ENCODE data around the gene MAML2. TPM values are rescaled to one million over a fixed set of nuclear protein-coding genes. Genes with fewer than 3 reads are reported as not detected.

The MAML2 gene
- total and polyA plus RNA-seq, 9 of the 15 experiments (the other 6 are each of a cell fraction or from before 2014, with no cell fraction given) = 0.79 to 6.8 (median 4.8) TPM

DNA sequence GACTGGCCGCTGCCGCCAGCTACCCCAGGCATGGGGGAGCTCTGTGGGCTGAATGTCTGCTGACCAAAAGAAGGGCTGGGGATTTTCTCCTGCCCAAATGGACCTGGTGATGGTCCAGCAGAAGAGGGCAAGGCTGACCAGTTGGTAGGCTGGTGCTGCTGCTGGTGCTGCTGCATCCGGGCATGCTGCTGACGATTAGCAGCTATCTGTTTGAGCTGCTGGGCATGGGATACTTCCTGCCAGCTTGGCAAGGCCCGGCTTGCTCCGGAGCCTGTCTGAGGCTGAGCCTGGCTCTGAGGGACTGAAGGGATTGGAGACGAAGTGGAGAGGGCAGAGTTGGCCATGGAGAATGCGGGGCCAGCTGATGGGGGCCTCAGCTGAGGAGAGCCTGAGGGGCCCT lies 250.5 kb downstream of the MAML2 start:
- in situ Hi-C loops (cut with MboI) = no loop called here
- no peaks in the 10 kb centered on the region for H3K79me2 ChIP-seq (ENCODE audit: control insufficient read depth, insufficient read depth, low read length)
- 96% methylated on average over 8 of the region's 8 CpGs for WGBS (ENCODE audit: insufficient coverage, low coverage, missing lambda C conversion rate)

More for the DNA sequence above, 250.5 kb downstream of the MAML2 start:
- intact Hi-C loops (cut with micrococcal nuclease) = no loop called here
- no peaks in the 10 kb centered on the region for H4K20me1 ChIP-seq (replicated peaks; ENCODE audit: control insufficient read depth, insufficient read depth, low read length)
- H3K4me3 ChIP-seq = no peak overlapping the region
- no peak overlapping the region for H2AFZ ChIP-seq (ENCODE audit: low read depth, low read length)
- TSS peak; percentile 22 for BruUV-seq (replicated peaks)
- TF ChIP-seq SMAD3 (CRISPR knock-in tag; conservative IDR thresholded peaks at IDR 0.05) (no peak), SMAD2 (IDR thresholded peaks at IDR 0.05; ENCODE audit: low read depth, low read length) (no peak), RAD21 (CRISPR knock-in tag; conservative IDR thresholded peaks at IDR 0.05 in 1 of 2, IDR thresholded peaks at IDR 0.05 in 1 of 2) (no peak), TBP (optimal IDR thresholded peaks at IDR 0.05; ENCODE audit: low read depth, low read length) (no peak), HNRNPK (IDR thresholded peaks at IDR 0.05; ENCODE audit: low read depth, low read length, poor library complexity, severe bottlenecking) (no peak), HDAC1 (IDR thresholded peaks at IDR 0.05) (no peak), MCM5 (IDR thresholded peaks at IDR 0.05; ENCODE audit: low read depth) (no peak), ZC3H11A (IDR thresholded peaks at IDR 0.05; ENCODE audit: low read depth, low read length) (no peak), CCAR2 (IDR thresholded peaks at IDR 0.05; ENCODE audit: low read depth, low read length) (no peak), GATAD2B (IDR thresholded peaks at IDR 0.05; ENCODE audit: borderline replicate concordance) (no peak), TCFL5 (CRISPR knock-in tag; conservative IDR thresholded peaks at IDR 0.05) (no peak), HOXB6 (CRISPR knock-in tag; IDR thresholded peaks at IDR 0.05; ENCODE audit: borderline replicate concordance) (no peak), ZNF197 (CRISPR knock-in tag; IDR thresholded peaks at IDR 0.05; ENCODE audit: low read depth) (no peak), CREBBP (IDR thresholded peaks at IDR 0.05; ENCODE audit: low read depth, low read length) (no peak), ZNF586 (CRISPR knock-in tag; conservative IDR thresholded peaks at IDR 0.05) (no peak)
- TF ChIP-seq, protein P1, sequence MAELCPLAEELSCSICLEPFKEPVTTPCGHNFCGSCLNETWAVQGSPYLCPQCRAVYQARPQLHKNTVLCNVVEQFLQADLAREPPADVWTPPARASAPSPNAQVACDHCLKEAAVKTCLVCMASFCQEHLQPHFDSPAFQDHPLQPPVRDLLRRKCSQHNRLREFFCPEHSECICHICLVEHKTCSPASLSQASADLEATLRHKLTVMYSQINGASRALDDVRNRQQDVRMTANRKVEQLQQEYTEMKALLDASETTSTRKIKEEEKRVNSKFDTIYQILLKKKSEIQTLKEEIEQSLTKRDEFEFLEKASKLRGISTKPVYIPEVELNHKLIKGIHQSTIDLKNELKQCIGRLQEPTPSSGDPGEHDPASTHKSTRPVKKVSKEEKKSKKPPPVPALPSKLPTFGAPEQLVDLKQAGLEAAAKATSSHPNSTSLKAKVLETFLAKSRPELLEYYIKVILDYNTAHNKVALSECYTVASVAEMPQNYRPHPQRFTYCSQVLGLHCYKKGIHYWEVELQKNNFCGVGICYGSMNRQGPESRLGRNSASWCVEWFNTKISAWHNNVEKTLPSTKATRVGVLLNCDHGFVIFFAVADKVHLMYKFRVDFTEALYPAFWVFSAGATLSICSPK (IDR thresholded peaks at IDR 0.05; ENCODE audit: borderline replicate concordance) = no peak
- TF ChIP-seq, protein P2, sequence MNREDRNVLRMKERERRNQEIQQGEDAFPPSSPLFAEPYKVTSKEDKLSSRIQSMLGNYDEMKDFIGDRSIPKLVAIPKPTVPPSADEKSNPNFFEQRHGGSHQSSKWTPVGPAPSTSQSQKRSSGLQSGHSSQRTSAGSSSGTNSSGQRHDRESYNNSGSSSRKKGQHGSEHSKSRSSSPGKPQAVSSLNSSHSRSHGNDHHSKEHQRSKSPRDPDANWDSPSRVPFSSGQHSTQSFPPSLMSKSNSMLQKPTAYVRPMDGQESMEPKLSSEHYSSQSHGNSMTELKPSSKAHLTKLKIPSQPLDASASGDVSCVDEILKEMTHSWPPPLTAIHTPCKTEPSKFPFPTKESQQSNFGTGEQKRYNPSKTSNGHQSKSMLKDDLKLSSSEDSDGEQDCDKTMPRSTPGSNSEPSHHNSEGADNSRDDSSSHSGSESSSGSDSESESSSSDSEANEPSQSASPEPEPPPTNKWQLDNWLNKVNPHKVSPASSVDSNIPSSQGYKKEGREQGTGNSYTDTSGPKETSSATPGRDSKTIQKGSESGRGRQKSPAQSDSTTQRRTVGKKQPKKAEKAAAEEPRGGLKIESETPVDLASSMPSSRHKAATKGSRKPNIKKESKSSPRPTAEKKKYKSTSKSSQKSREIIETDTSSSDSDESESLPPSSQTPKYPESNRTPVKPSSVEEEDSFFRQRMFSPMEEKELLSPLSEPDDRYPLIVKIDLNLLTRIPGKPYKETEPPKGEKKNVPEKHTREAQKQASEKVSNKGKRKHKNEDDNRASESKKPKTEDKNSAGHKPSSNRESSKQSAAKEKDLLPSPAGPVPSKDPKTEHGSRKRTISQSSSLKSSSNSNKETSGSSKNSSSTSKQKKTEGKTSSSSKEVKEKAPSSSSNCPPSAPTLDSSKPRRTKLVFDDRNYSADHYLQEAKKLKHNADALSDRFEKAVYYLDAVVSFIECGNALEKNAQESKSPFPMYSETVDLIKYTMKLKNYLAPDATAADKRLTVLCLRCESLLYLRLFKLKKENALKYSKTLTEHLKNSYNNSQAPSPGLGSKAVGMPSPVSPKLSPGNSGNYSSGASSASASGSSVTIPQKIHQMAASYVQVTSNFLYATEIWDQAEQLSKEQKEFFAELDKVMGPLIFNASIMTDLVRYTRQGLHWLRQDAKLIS (CRISPR knock-in tag; IDR thresholded peaks at IDR 0.05) = no peak
- ChIA-PET CTCF (ENCODE audit: low intra/inter-chr PET ratio) (no interaction called here), POLR2A (no interaction called here)
- peaks cover 0 to 4% of the 10 kb centered on the region in 2 experiments; a peak in 3 of 5 replicates for H3K4me1 ChIP-seq (replicated peaks in 1 of 2; ENCODE audit: control insufficient read depth in 2 of 2, insufficient read depth in 2 of 2, low read length in 2 of 2)
- no peak for FAIRE-seq
- no peaks in the 10 kb centered on the region for H3K9me3 ChIP-seq (replicated peaks; ENCODE audit: control insufficient read depth, insufficient read depth, low read depth, low read length)
- H3K4me2 ChIP-seq (ENCODE audit: insufficient read depth, low read length) = no peak overlapping the region
- no peaks in the 10 kb centered on the region for H3K27me3 ChIP-seq (ENCODE audit: control insufficient read depth in 2 of 2, insufficient read depth in 2 of 2, low read length in 2 of 2)
- H3K36me3 ChIP-seq (ENCODE audit: control insufficient read depth, insufficient read depth, low read length) = peaks cover 4% of the 10 kb centered on the region; the same call in 2 of the 3 replicates
- ATAC-seq = no peak
- no peak overlapping the region for H3K27ac ChIP-seq (ENCODE audit: extremely low read depth, low read depth, low read length)
- H3K9me1 ChIP-seq (ENCODE audit: control insufficient read depth, insufficient read depth, low read length) = no peaks in the 10 kb centered on the region
- no peak for DNase-seq (ENCODE audit: extremely low read depth in 1 of 4, low spot score in 3 of 4)
- H3K9ac ChIP-seq (ENCODE audit: insufficient read depth in 1 of 2, low read depth in 2 of 2, low read length in 2 of 2) = peak overlapping the region in 1 of 2 experiments; percentile 61; a peak in 1 of 4 replicates

Measured in K562 (cell line).